GM12878 (cell line): ENCODE results near the gene ITGA4. TPM values are rescaled to one million over a fixed set of nuclear protein-coding genes. Genes with fewer than 3 reads are reported as not detected.

Experiments
- BHLHE40 ChIP-seq, 2 experiments: fragments of 450-650 bp in 1 of 2; IDR thresholded peaks; 2 replicates each; pipeline ENCODE4 v1.6.1; 2011 to 2017; ENCODE audit warnings: low read depth in 2 of 2, borderline replicate concordance in 1 of 2, improper control_type of control experiment in 1 of 2, low read length in 1 of 2, mild to moderate bottlenecking in 1 of 2
- E2F4 ChIP-seq: IDR thresholded peaks from 2 replicates; pipeline ENCODE4 v1.6.1; 2012; ENCODE audit warnings: low read depth, low read length, improper control_type of control experiment
- E4F1 ChIP-seq: fragments of 450-650 bp; IDR thresholded peaks from 2 replicates; pipeline ENCODE4 v1.6.1; 2018; ENCODE audit warnings: borderline replicate concordance, mild to moderate bottlenecking; ENCODE audit not compliant: partially characterized antibody
- ESRRA ChIP-seq: IDR thresholded peaks from 2 replicates; pipeline ENCODE4 v1.6.1; 2012; ENCODE audit warnings: mild to moderate bottlenecking, low read length, improper control_type of control experiment
- ETV6 ChIP-seq, 2 experiments: fragments of 450-650 bp in 1 of 2; IDR thresholded peaks in 1 of 2; conservative IDR thresholded peaks in 1 of 2; 2 replicates each; pipeline ENCODE4 v1.6.1; 2014; ENCODE audit warnings: antibody characterized with exemption in 1 of 2, borderline replicate concordance in 1 of 2, low read depth in 1 of 2, mild to moderate bottlenecking in 1 of 2, moderate library complexity in 1 of 2
- FOXK2 ChIP-seq: fragments of 450-650 bp; IDR thresholded peaks from 2 replicates; pipeline ENCODE4 v1.6.1; 2017; ENCODE audit warnings: mild to moderate bottlenecking, moderate library complexity
- GATAD2B ChIP-seq: fragments of 450-650 bp; conservative IDR thresholded peaks from 2 replicates; pipeline ENCODE4 v1.6.1; 2017; ENCODE audit warnings: low read depth, mild to moderate bottlenecking, moderate library complexity
- MTA3 ChIP-seq: IDR thresholded peaks from 2 replicates; pipeline ENCODE4 v1.6.1; 2012; ENCODE audit warnings: low read length, inconsistent platforms, borderline replicate concordance
- RUNX3 ChIP-seq: IDR thresholded peaks from 2 replicates; pipeline ENCODE4 v1.6.1; 2012; ENCODE audit warnings: low read length, inconsistent platforms
- SIN3A ChIP-seq: IDR thresholded peaks from 2 replicates; pipeline ENCODE4 v1.6.1; 2012; ENCODE audit warnings: low read depth, low read length, improper control_type of control experiment
- SKIL ChIP-seq: fragments of 450-650 bp; IDR thresholded peaks from 2 replicates; pipeline ENCODE4 v1.6.1; 2017; ENCODE audit warnings: mild to moderate bottlenecking, low read depth, inconsistent platforms; ENCODE audit not compliant: poor library complexity, severe bottlenecking
- STAT1 ChIP-seq: fragments of 450-650 bp; conservative IDR thresholded peaks from 2 replicates; pipeline ENCODE4 v1.6.1; 2014; ENCODE audit warnings: antibody characterized with exemption, mild to moderate bottlenecking
- YY1 ChIP-seq: IDR thresholded peaks from 2 replicates; pipeline ENCODE4 v1.6.1; 2011; ENCODE audit warnings: low read depth, mild to moderate bottlenecking, low read length
- ZBTB33 ChIP-seq: fragments of 450-650 bp; IDR thresholded peaks from 2 replicates; pipeline ENCODE4 v1.6.1; 2017; ENCODE audit warnings: mild to moderate bottlenecking
- ZNF274 ChIP-seq: IDR thresholded peaks from one replicate; pipeline ENCODE4 v1.8.0; 2011; ENCODE audit not compliant: insufficient read length, insufficient read depth
- ZNF687 ChIP-seq: fragments of 450-650 bp; IDR thresholded peaks from 2 replicates; pipeline ENCODE4 v1.6.1; 2017; ENCODE audit warnings: mild to moderate bottlenecking, moderate library complexity
- ZSCAN29 ChIP-seq: fragments of 450-650 bp; IDR thresholded peaks from 2 replicates; pipeline ENCODE4 v1.6.1; 2017; ENCODE audit warnings: mild to moderate bottlenecking, moderate library complexity
- polyA plus RNA-seq, 11 experiments: library from polyadenylated mRNA; depleted of rRNA in 4 of 11; unstranded in 6 of 11; stranded (reverse) in 5 of 11; fragments of >200 nt; fragmentation: Nextera tagmentation in 4 of 11; fragmentation: Illumina TruSeq in 1 of 11; extraction: Ambion mirVana in 4 of 11; extraction: Trizol in 1 of 11; gene quantifications; 1 replicate in 1 of 11; 2 replicates in 10 of 11; pipeline versions ENCODE4 v1.2.1 to v1.2.3, GENCODE V29; 2011 to 2016; ENCODE audit warnings: inconsistent platforms in 2 of 11, missing spikeins in 2 of 11, low read depth in 1 of 11
- total RNA-seq, 4 experiments: library from RNA; depleted of rRNA in 3 of 4; stranded (reverse); fragments of >200 nt in 3 of 4; fragmentation: Illumina TruSeq in 1 of 4; extraction: Trizol in 1 of 4; gene quantifications; 2 replicates each; pipeline versions ENCODE4 v1.2.1 to v1.2.3, GENCODE V29; 2013 to 2021

Gene ITGA4
- total and polyA plus RNA-seq, 10 of the 15 experiments (the other 5 are each of a cell fraction or from before 2014, with no cell fraction given) = 12.4 to 87.9 (median 63.5) TPM

- TF ChIP-seq E4F1 (no peak), GATAD2B (no peak), STAT1 (no peak), ZNF687 (no peak), ETV6 (conservative IDR thresholded peaks at IDR 0.05 in 1 of 2, IDR thresholded peaks at IDR 0.05 in 1 of 2; ENCODE audit: borderline replicate concordance in 1 of 2, low read depth in 1 of 2) (no peak), RUNX3 (peak; percentile 21), SKIL (no peak), E2F4 (no peak), ESRRA (no peak), ZSCAN29 (no peak), SIN3A (no peak), MTA3 (0 out of 2 replicates have a peak, but pooled peaks have one; percentile 16), ZNF274 (no peak), BHLHE40 (IDR thresholded peaks at IDR 0.05; ENCODE audit: borderline replicate concordance in 1 of 2, low read depth in 2 of 2, low read length in 1 of 2) (peak; percentile 92 to 97), ZBTB33 (no peak), YY1 (peak; percentile 65; the same call in 1 of the 2 replicates), FOXK2 (no peak)
These were observed 697 bp downstream of the ITGA4 start (continued) for GRCh38 chr2:181457741-181458425.
